ENCODE results near the gene SEMA3B. TPM values are rescaled to one million over a fixed set of nuclear protein-coding genes. Genes with fewer than 3 reads are reported as not detected.
A peak's percentile ranks its signal among the peaks of the same experiment; 100 is the strongest.

Gene SEMA3B
- total and polyA plus RNA-seq, 2 experiments from 2014 or later, result 67.7 to 104 TPM

DNA sequence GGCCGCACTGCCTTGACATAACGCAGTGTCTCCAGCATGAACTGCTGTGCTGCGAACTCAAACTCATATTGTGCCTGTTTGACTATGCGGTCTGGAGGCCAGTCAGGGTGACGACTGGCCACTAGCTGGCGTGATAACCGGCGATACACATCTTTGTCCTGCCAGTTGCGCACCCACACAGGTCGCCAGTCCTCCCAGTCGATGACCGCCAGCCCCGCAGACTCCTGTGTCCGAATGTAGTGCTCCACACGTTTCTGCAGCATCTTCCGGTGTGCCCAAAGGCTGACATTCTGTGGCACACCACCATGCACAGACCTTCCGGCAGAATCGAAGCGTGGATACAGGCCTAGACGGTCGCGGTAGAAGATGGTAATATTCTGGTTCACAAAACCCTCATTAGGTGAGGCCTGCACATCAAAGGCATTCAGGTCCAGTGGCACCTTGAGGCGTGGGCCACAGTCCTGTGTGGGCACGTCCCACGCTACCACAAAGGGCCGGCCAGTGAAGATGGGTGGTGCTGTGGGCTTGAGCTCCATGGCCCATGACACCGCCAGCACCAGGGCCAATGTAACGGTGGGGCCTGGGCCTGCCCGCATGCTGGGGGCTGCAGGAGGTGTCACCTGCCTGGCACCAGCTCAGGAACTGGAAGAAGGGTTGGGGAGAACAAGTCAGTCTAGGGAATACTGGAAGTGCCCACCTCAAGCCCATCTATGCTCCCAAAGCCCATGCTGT, 51.1 kb downstream of the SEMA3B start:
- Histone ChIP-seq H3K9me3 (ENCODE audit: low read depth) (no peaks in the 10 kb centered on the region), H3K9me2 (replicated peaks; ENCODE audit: insufficient read depth) (no peaks in the 10 kb centered on the region), H3K79me2 (peaks cover 38% of the 10 kb centered on the region), H3K4me1 (ENCODE audit: insufficient read depth) (peaks cover 53% of the 10 kb centered on the region), H3K36me3 (replicated peaks; ENCODE audit: insufficient read depth, low read depth) (no peaks in the 10 kb centered on the region), H3K4me3 (peak overlapping the region; percentile 88), H3K4me2 (peak overlapping the region; percentile 97), H3K27me3 (no peaks in the 10 kb centered on the region), H4K20me1 (ENCODE audit: insufficient read depth, poor library complexity, severe bottlenecking) (peaks cover 3% of the 10 kb centered on the region), H2AFZ (no peak overlapping the region), H3K27ac (peak overlapping the region; percentile 100)
- WGBS (ENCODE audit: low lambda C conversion rate, missing lambda C conversion rate), result 85% methylated on average over 29 of the region's 29 CpGs
- DNase-seq (ENCODE audit: low spot score), result no peak
- TF ChIP-seq EZH2 (IDR thresholded peaks at IDR 0.05; ENCODE audit: borderline replicate concordance) (no peak), EZH2phosphoT487 (IDR thresholded peaks at IDR 0.05; ENCODE audit: low read depth, severe bottlenecking, unreplicated experiment) (no peak)
- TF ChIP-seq, protein P1, sequence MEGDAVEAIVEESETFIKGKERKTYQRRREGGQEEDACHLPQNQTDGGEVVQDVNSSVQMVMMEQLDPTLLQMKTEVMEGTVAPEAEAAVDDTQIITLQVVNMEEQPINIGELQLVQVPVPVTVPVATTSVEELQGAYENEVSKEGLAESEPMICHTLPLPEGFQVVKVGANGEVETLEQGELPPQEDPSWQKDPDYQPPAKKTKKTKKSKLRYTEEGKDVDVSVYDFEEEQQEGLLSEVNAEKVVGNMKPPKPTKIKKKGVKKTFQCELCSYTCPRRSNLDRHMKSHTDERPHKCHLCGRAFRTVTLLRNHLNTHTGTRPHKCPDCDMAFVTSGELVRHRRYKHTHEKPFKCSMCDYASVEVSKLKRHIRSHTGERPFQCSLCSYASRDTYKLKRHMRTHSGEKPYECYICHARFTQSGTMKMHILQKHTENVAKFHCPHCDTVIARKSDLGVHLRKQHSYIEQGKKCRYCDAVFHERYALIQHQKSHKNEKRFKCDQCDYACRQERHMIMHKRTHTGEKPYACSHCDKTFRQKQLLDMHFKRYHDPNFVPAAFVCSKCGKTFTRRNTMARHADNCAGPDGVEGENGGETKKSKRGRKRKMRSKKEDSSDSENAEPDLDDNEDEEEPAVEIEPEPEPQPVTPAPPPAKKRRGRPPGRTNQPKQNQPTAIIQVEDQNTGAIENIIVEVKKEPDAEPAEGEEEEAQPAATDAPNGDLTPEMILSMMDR (IDR thresholded peaks at IDR 0.05; ENCODE audit: poor library complexity), result no peak

DNA sequence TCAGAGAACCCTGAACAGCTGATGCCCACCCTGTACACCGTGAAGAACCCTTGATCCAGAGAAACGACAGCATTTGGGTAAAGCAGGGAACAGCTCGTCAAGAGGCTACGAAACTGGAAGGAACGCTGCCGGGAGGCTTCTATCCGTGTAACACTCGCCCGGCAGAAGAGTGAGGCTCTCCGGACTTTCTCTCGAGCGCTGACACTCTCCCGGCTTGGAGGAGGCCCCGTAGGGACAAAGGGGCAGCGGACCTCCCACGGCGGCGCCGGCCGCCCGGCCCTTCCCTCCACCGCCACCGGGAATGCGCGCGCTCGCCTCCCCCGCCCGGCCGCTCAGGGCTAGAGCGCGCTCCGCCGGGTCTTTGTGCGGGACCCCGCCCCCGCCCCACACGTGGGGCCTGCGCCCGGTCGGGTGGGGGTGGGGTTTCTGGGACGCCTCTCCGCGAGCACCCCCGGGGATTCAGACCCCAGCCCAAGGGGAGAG, 51.9 kb downstream of the SEMA3B start:
- peak overlapping the region; percentile 88 for H3K4me3 ChIP-seq
- DNase-seq (ENCODE audit: low spot score), result peak; percentile 94

DNA sequence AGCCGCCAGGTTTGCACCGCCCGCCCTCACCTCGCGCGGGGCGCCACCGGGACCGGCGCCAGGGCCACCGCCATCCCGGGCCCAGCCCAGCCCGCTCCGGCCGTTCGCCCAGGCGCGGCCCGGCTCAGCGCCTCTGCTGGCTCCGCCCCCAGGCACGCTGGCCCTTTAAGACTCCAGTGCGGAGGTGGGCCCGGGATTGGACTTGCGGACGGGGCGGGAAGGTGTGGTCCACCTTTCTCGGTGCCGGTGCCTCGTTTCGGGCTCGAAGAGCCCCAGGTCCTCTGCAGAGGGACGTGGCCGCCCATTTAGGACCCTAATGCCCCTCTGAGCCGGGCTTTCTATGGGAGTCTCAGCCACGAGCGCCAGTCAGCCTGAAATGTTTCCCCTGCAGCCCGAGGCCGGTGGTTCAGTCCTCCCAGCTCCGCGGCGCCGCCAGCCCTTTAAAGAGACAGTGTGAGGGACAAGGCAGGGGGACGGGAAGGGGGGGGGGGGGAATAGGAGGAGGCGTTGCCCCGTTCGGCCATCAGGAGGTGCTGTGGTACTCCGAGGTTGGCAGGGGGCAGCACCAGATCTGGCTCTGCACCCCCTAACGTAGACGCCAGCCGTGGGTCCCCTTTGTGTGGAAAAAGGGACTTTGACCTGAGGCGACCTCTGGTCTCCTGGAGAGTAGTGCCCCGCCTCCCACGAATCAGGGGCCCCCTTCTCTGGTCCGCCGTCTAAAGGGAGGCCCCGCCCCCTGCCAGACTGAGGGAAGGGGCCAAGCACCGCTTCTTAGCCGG, 52.6 kb downstream of the SEMA3B start:
- H3K27ac ChIP-seq, result peak overlapping the region; percentile 100
- H3K36me3 ChIP-seq (replicated peaks; ENCODE audit: insufficient read depth, low read depth), result no peaks in the 10 kb centered on the region
- no peak for TF ChIP-seq EZH2phosphoT487 (IDR thresholded peaks at IDR 0.05; ENCODE audit: low read depth, severe bottlenecking, unreplicated experiment)
- TF ChIP-seq, protein P1 (IDR thresholded peaks at IDR 0.05; ENCODE audit: poor library complexity), result peak; percentile 67
- peaks cover 4% of the 10 kb centered on the region for H4K20me1 ChIP-seq (ENCODE audit: insufficient read depth, poor library complexity, severe bottlenecking)
- H3K4me3 ChIP-seq, result peak overlapping the region; percentile 88
- peak overlapping the region; percentile 84 for H2AFZ ChIP-seq
- 0% methylated on average over 15 of the region's 59 CpGs for WGBS (ENCODE audit: low lambda C conversion rate, missing lambda C conversion rate)
- H3K4me1 ChIP-seq (ENCODE audit: insufficient read depth), result peaks cover 52% of the 10 kb centered on the region
- H3K27me3 ChIP-seq, result no peaks in the 10 kb centered on the region
- H3K79me2 ChIP-seq, result peaks cover 39% of the 10 kb centered on the region
- H3K9me2 ChIP-seq (replicated peaks; ENCODE audit: insufficient read depth), result no peaks in the 10 kb centered on the region
- DNase-seq (ENCODE audit: low spot score), result peak; percentile 97
- peak overlapping the region; percentile 97 for H3K4me2 ChIP-seq
- H3K9me3 ChIP-seq (ENCODE audit: low read depth), result no peaks in the 10 kb centered on the region

More for the DNA sequence above, 51.9 kb downstream of the SEMA3B start:
- H3K27ac ChIP-seq, result peak overlapping the region; percentile 100
- H3K9me3 ChIP-seq (ENCODE audit: low read depth), result no peaks in the 10 kb centered on the region
- peaks cover 53% of the 10 kb centered on the region for H3K4me1 ChIP-seq (ENCODE audit: insufficient read depth)
- under 1% methylated on average over 19 of the region's 45 CpGs for WGBS (ENCODE audit: low lambda C conversion rate, missing lambda C conversion rate)
- TF ChIP-seq EZH2phosphoT487 (IDR thresholded peaks at IDR 0.05; ENCODE audit: low read depth, severe bottlenecking, unreplicated experiment) (no peak), EZH2 (IDR thresholded peaks at IDR 0.05; ENCODE audit: borderline replicate concordance) (no peak)
- TF ChIP-seq, protein P1 (IDR thresholded peaks at IDR 0.05; ENCODE audit: poor library complexity), result no peak
- no peaks in the 10 kb centered on the region for H3K9me2 ChIP-seq (replicated peaks; ENCODE audit: insufficient read depth)
- H3K4me2 ChIP-seq, result peak overlapping the region; percentile 97
- H4K20me1 ChIP-seq (ENCODE audit: insufficient read depth, poor library complexity, severe bottlenecking), result peaks cover 3% of the 10 kb centered on the region
- no peaks in the 10 kb centered on the region for H3K27me3 ChIP-seq
- H3K79me2 ChIP-seq, result peaks cover 37% of the 10 kb centered on the region
- peak overlapping the region; percentile 71 for H2AFZ ChIP-seq
- no peaks in the 10 kb centered on the region for H3K36me3 ChIP-seq (replicated peaks; ENCODE audit: insufficient read depth, low read depth)

Measured in hepatocyte (in vitro differentiated cells).